Measurements from ENCODE around the gene RSPO1.

Gene RSPO1

DNA sequence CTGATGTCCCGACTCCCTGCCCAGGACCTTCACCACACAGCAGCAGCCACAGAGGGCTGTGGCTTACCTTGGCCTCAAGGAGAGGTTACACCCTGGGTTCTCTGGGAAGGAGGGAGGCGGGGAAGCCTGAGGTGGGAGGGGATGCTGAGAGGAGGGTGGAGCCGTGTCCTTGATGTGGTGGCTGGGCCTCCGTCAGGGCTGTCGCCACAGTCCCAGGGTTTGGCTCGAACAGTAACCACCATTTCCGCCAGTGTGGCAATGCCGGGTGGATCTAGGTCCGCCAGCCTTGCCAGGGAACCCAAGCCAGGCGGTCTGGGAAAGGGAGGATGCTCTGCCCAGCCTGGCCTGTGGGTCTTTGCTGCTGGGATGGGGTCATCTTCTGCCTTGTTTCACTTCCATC lies 39.2 kb upstream of the RSPO1 start:
- H3K4me3 ChIP-seq (ENCODE audit: low read depth, low read length), result no peak overlapping the region
- TF ChIP-seq, protein P1, sequence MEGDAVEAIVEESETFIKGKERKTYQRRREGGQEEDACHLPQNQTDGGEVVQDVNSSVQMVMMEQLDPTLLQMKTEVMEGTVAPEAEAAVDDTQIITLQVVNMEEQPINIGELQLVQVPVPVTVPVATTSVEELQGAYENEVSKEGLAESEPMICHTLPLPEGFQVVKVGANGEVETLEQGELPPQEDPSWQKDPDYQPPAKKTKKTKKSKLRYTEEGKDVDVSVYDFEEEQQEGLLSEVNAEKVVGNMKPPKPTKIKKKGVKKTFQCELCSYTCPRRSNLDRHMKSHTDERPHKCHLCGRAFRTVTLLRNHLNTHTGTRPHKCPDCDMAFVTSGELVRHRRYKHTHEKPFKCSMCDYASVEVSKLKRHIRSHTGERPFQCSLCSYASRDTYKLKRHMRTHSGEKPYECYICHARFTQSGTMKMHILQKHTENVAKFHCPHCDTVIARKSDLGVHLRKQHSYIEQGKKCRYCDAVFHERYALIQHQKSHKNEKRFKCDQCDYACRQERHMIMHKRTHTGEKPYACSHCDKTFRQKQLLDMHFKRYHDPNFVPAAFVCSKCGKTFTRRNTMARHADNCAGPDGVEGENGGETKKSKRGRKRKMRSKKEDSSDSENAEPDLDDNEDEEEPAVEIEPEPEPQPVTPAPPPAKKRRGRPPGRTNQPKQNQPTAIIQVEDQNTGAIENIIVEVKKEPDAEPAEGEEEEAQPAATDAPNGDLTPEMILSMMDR (IDR thresholded peaks at IDR 0.05; ENCODE audit: borderline replicate concordance, insufficient read depth, low read depth, low read length), result no peak

DNA sequence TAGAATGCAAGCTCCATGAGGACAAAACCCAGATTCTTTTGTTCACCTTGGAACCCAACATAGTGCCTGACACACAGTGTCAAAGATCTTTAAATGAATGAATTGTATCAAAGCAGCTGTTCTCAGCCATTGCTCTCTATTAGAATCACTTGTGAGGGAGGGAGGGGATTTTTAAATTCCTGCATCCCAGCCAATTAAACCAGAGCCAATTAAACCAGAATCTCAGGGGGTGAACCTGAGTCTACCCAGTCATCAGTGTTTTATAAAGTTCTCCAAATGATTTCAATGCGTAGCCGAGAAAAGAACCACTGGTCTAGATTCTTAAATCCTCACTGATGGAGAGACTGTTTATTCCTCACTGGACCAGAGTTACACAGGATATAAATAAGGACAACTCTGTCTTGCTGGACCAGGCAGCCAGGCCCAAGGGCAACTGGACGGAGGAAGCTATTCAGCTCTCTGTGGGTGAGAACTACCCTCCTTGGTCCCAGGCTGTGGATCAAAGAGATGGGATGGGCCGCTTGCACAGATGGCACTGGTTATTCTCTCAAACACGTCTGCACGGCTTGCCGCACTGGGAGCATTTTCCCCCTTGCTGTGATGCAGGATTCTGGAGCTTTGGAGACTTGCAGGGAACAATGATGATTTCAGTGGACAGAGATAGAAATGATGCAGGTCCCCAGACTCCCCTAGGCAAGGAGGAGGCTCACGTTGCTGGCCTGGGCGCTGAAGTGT lies 37.6 kb upstream of the RSPO1 start:
- TF ChIP-seq, protein P1 (IDR thresholded peaks at IDR 0.05; ENCODE audit: borderline replicate concordance, insufficient read depth, low read depth, low read length), result no peak
- no peak overlapping the region for H3K4me3 ChIP-seq (ENCODE audit: low read depth, low read length)

GRCh38 chr1:37671261-37671660 lies 36.6 kb upstream of the RSPO1 start:
- TF ChIP-seq, protein P1 (IDR thresholded peaks at IDR 0.05; ENCODE audit: borderline replicate concordance, insufficient read depth, low read depth, low read length), result no peak
- H3K4me3 ChIP-seq (ENCODE audit: low read depth, low read length), result no peak overlapping the region

DNA sequence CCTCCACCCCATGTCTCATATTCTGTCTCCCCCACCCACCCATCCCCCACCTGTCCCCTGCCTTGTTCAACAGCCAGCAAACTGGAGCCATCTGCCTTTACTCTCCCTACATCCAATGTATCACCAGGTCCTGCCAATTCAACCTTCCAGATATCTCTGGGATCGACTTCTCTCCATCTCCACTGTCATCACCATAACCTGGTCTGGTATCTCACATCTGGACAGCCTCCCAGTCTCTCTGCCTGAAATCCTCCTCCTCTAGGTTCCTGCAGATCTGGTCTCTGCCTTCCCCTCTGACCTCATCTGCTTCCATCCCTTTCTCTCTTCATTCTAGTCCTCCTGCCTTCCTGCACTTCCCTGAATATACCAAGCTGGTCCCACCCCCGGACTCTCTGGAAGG lies 35.4 kb upstream of the RSPO1 start:
- TF ChIP-seq, protein P1 (IDR thresholded peaks at IDR 0.05; ENCODE audit: borderline replicate concordance, insufficient read depth, low read depth, low read length), result no peak
- H3K4me3 ChIP-seq (ENCODE audit: low read depth, low read length), result no peak overlapping the region

GRCh38 chr1:37667023-37667671 lies 32.5 kb upstream of the RSPO1 start:
- TF ChIP-seq, protein P1 (IDR thresholded peaks at IDR 0.05; ENCODE audit: borderline replicate concordance, insufficient read depth, low read depth, low read length), result no peak

DNA sequence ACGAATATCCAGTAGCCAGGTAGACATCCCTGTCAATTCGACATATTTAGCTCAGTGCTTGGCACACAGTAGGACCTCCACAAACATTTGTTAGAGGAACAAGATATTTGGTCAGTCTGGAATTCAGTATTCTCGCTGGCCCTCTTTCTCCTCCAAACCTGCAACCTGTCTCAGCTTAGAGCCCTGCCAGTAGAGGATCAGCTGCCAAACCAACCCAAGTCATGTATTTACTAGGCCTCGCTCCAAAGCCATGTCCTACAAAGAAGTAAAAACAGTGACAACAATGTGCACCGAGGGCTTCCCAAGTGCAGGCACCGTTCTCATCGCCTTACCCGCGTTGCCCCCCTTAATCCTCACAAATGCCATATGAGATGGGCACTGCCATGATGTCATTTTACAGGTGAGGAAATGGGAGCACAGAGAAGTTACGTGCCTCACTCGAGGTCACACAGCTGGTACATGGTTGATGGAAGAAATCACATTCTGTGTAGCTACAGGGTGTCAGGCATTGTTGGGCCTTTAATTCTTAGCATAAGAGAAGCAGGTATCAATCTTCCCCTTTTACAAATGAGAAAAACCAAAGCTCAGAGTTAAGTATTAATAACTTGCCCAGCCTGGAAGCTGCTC lies 31.7 kb upstream of the RSPO1 start:
- H3K4me3 ChIP-seq (ENCODE audit: low read depth, low read length), result no peak overlapping the region
- TF ChIP-seq, protein P1 (IDR thresholded peaks at IDR 0.05; ENCODE audit: borderline replicate concordance, insufficient read depth, low read depth, low read length), result no peak

More at GRCh38 chr1:37667023-37667671, 32.5 kb upstream of the RSPO1 start:
- no peak overlapping the region for H3K4me3 ChIP-seq (ENCODE audit: low read depth, low read length)

Measured in GM12875 (cell line).